ENCODE data around the gene NCK2.
"Not testable (repeated sequence)": the region's sequence is repeated elsewhere in the genome, so short reads cannot be mapped to it uniquely, and the experiment has no call there.

The NCK2 gene

DNA sequence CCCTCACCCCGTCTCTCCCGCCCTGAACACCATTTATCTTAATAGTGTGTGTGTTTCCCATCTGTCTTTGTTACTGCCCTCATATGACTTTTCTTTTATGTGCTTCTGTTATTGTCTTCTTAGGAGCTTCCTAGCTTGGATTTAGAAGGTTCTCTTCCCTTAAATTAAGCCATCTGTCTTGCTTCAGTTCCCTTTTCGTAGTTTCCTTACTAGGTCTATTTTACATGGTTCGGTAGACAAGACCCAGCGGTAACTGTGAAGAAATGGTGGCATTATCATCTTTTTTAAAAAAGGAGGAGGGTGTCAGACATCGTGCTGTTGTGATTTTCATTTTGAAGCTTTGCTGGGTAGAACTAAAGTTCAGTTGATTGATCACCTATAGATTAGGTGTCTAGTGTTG is 10.3 kb downstream of the NCK2 start:
- DNase-seq (ENCODE audit: low read depth in 2 of 2): no peak

GRCh38 chr2:105755895-105756294 is 11.2 kb downstream of the NCK2 start:
- DNase-seq (ENCODE audit: low read depth in 2 of 2): no peak

- DNase-seq (ENCODE audit: low read depth in 2 of 2): no peak
Observed at GRCh38 chr2:105756435-105756834, 11.7 kb downstream of the NCK2 start.

DNA sequence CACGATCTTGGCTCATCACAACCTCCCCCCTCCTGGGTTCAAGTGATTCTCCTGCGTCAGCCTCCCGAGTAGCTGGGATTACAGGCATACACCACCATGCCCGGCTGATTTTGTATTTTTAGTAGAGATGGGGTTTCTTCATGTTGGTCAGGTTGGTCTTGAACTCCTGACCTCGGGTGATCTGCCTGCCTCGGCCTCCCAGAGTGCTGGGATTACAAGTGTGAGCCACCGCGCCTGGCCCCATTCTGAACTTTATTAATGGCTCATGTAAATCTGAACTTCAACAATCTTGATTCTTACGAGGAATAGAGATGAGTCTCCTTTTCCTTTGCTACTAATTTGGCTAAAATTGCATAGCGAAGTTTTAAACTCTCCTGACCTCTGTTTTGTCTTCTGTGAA is 12.2 kb downstream of the NCK2 start:
- DNase-seq (ENCODE audit: low read depth in 2 of 2): not testable (repeated sequence)

- no peak for DNase-seq (ENCODE audit: low read depth in 2 of 2)
Observed at GRCh38 chr2:105757433-105757832, 12.7 kb downstream of the NCK2 start.

DNA sequence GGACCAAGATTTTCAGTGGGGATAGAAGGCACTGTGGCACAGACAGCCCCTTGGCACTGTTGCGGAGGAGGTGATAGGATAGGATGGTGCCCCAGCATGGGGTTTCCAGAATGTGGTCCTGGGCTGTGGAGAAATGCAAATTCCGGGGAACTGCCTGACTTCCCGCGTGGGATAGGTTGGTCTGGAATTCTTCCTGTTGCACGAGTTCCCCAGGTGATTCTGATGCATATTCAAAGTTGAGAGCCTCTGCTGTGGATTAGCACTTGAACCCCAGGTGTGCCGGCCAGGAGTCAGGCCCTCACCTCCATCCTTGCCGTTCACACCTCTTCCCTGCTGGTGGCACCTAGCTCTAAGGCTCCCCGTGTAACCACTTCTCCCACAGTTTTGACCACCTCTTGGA is 15.5 kb downstream of the NCK2 start:
- DNase-seq (ENCODE audit: low read depth in 2 of 2): no peak

DNA sequence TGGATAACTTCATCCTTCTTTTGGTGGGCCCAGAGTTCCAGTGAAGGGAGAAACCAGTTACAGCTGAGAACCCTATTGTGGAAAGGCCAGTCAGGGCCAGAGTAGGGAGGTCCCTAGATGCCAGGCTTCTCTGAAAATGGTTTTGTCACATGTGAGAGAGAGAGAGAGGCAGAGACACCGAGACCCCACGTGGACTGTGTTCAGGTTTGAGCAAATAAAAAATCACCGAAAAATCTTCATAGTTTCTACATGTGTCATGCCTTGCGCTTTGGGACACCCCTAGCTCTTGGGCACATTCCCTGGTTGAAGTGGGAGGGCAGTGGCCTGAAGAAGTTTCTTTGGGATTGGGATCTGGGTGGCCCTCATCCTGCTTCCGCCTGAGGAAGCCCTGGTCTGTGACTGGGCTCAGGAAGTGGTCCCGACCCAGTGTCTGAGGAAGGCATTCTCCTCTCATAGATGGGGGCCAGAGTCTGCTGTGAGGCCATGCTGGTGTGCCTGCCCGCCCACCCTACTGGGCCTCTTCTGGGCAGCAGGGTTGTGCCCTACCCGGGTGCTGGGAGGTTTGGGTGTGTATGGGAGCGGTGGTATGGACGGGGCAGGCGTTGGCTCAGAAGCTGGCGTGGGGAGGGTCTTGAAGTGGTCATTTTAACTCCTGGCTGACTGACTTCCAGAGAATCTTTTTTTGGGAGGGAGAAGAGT is 16.1 kb downstream of the NCK2 start:
- DNase-seq (ENCODE audit: low read depth in 2 of 2): no peak

DNA sequence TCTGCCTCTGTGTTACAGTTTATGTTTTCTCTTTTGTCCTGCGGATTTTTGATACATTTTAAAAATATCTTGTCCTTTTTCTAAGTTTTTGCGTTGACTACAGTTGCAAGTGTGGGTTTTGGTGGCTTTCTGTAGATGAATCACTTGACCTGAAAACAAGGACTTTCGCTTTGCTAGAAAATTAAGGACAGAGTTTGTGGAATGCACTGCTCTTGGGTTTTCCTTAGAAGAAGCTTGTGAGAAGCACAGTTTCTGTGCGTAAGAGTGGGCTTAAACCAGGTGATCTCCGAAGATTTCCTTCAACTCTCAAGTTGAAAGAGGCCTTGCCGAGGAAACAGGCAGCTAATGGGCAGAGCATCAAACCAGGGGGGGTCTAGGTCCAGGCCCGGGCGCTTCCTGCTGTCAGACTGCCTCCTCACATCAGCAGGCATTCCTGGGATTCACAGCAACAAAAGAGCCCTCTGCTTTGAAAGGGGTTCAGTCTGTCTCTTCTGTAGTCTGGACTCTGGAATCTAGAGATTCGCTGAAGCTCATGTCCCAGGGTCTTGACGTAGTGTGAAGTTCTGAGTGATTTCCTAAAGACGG is 17.3 kb downstream of the NCK2 start:
- no peak for DNase-seq (ENCODE audit: low read depth in 2 of 2)

GRCh38 chr2:105763076-105763475 is 18.4 kb downstream of the NCK2 start:
- no peak for DNase-seq (ENCODE audit: low read depth in 2 of 2)

DNA sequence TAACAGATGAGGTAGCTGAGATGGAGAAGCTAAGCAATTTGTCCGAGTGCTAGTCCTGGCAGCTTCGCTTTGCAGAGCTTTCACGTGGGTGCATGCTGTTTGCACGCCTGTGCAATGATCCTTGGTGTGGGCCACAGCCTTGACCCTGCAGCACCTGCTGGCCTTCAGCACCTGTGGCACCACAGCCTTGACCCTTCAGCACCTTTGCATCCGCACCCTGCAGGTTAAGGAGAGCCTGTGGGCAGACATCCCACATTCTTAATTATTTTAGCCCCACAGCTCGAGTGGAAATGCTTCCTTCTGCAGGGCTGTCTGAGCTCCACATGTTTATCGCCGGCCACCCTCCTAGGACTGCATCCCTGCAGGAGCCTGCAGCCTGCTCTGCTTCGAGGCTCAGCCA is 19.3 kb downstream of the NCK2 start:
- DNase-seq (ENCODE audit: low read depth in 2 of 2): no peak

DNA sequence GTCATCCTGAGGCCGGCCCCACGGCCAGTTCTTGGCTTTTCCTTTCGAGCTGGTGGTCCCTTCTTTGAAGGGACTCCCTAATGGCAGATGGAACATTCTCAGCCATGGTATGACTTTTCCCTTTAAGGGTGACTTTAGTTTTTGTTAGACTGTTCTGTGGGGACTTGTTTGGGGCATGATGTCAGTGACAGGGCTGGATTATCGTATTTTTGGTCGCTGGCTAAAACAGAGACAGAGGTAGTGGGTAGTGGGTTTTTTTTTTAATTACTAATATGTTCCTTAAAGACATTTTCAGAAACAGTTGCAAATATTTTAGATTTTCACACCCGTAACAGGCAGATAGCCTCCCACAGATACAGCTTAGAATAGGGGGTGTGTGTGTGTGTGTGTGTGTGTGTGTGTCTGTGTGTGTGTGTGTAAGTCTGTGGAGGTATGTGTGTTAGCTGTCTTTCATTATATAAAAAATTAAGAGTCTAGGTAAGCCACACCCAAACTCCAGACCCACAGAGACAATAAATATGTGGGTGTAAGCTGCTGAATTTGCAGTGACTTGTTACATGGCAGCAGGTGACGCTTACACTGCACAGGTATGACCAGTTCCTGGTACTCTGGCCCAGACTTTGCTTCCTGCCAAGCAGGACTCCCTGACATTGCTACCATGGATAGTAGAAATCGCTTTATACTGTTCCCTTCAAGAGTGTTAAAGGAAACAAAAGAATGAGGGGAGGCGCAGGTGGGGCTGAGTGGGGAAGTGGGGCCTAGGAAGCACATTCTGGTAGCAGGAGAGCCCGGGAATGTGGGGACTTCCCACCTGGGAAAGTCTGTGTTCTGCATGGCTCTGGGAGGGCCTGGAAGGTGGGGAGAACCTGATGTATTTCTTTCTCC is 20.9 kb downstream of the NCK2 start:
- DNase-seq (ENCODE audit: low read depth in 2 of 2): no peak

- no peak for DNase-seq (ENCODE audit: low read depth in 2 of 2)
Observed at GRCh38 chr2:105766300-105766866, 21.7 kb downstream of the NCK2 start.

GRCh38 chr2:105768176-105768575 is 23.5 kb downstream of the NCK2 start:
- DNase-seq (ENCODE audit: low read depth in 2 of 2): no peak

DNA sequence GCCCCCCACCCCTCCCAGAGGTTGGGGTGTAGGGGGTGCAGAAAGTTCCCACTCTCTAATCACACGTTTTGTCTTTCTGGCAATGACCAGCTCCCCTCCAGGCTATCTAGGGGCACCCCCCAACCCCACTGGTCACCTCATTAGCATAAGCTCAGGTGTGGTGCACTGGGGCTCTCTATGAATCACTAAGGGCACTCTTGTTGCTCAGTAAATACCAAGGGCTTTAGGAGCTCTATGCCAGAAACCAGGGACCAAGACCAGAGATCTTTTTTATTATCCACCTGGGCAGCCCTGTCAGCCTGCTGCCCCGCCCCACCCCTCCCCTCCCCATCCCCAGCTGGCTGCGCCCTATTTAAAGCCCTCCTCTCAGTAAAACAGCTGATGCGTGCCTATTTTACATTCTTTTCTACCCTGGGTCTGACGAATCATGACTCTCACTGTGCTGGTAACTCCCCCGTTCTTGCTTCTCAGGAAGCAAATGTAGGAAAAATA is 24.3 kb downstream of the NCK2 start:
- DNase-seq (ENCODE audit: low read depth in 2 of 2): no peak

- DNase-seq (ENCODE audit: low read depth in 2 of 2): no peak
Observed at GRCh38 chr2:105769504-105769903, 24.8 kb downstream of the NCK2 start.

GRCh38 chr2:105770149-105770548 is 25.4 kb downstream of the NCK2 start:
- DNase-seq (ENCODE audit: low read depth in 2 of 2): no peak

GRCh38 chr2:105771291-105771690 is 26.6 kb downstream of the NCK2 start:
- not testable (repeated sequence) for DNase-seq (ENCODE audit: low read depth in 2 of 2)

DNA sequence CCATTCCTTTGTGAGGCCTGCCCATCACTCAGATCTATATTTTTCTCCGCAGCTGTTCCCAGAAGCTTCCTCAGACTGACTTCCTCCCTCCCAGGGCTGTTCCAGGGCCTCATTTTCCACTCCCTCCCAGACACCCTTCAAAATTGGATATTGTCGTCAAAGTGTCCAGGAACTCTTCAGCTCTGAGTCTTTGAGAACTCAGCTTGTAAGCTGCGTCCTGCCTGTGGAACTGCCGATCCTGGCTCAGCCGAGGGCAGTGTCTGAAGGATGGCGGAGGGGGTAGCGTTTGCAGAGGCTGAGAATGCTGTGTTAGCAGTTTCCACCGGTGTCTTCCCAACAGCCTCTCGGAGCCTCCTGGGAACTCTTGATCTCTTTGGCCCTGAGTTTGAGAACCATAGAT is 27.1 kb downstream of the NCK2 start:
- no peak for DNase-seq (ENCODE audit: low read depth in 2 of 2)

DNA sequence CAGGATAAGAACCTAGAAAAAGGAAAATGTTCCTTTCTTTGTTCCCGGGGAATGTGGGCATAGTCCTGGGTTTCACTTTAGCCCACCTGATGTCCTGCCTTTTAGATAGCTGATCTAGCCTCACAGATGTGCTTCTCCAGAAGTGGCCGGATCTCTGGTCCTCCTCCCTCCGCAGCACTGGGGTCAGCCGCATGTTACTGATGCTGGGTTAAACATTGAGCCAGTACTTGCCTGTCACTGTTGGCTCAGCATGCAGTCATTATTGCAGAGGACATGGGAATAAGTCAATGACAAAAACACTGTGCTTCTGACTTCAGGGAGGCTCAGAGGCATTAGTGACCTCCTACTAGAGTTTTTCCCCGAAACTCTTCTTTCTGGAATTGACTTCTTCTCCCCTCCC is 27.6 kb downstream of the NCK2 start:
- DNase-seq (ENCODE audit: low read depth in 2 of 2): no peak

- no peak for DNase-seq (ENCODE audit: low read depth in 2 of 2)
Observed at GRCh38 chr2:105773568-105773967, 28.9 kb downstream of the NCK2 start.

DNA sequence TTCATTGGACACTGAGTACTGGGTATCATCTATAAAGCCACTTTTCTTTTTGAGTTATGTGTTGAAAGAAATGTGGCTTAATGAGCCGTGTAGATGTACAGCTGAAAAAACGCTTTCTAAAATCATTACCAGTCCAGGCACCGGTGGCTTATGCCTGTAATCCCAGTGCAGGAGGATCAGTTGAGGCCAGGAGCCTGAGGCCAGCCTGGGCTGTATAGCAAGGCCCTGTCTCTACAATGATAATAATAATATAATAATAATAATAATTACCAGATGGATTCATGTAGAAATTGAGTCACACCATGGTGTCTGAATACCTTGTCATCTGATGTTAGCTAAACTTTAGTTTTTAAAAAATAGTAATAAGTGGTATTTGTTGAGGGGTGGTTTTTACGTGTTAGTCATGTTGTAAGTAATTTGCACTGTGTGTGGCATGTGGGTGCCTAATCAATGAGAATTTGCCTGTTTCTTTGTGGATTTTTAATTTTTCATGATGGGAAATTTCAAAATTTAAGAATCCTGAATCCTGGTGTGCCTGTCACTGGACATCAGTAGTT is 30.1 kb downstream of the NCK2 start:
- no peak for DNase-seq (ENCODE audit: low read depth in 2 of 2)
